HG03558 (cell line): ENCODE data around the gene SLC34A2.
"Not testable (repeated sequence)": the region's sequence is repeated elsewhere in the genome, so short reads cannot be mapped to it uniquely, and the experiment has no call there.

Experiments
- ATAC-seq: cut with Tn5 transposase; IDR thresholded peaks from one replicate; pipeline ENCODE4 v1.9.1; 2021; ENCODE audit warnings: moderate number of reproducible peaks; ENCODE audit not compliant: unreplicated experiment; ENCODE audit errors: extremely low read depth

SLC34A2 gene

GRCh38 chr4:25654971-25655963 lies at the start of gene SLC34A2:
Gene SLC34A2 (plus strand): TSS chr4:25655851. CDS start chr4:25662501, 6,650 bp downstream.
- no peak for ATAC-seq

GRCh38 chr4:25608644-25609043 lies 47.0 kb upstream of the SLC34A2 start:
- ATAC-seq: no peak

GRCh38 chr4:25609976-25610375 lies 45.7 kb upstream of the SLC34A2 start:
- no peak for ATAC-seq

- ATAC-seq: not testable (repeated sequence)
Measured at GRCh38 chr4:25613613-25614012, 42.0 kb upstream of the SLC34A2 start.

GRCh38 chr4:25614807-25615206 lies 40.8 kb upstream of the SLC34A2 start:
- ATAC-seq: no peak

GRCh38 chr4:25621027-25621930 lies 34.4 kb upstream of the SLC34A2 start:
- no peak for ATAC-seq

- no peak for ATAC-seq
Measured at GRCh38 chr4:25624616-25625015, 31.0 kb upstream of the SLC34A2 start.

- ATAC-seq: no peak
Measured at GRCh38 chr4:25628451-25628850, 27.2 kb upstream of the SLC34A2 start.

GRCh38 chr4:25632135-25632534 lies 23.5 kb upstream of the SLC34A2 start:
- no peak for ATAC-seq

- ATAC-seq: no peak
Measured at GRCh38 chr4:25633541-25633940, 22.1 kb upstream of the SLC34A2 start.

- no peak for ATAC-seq
Measured at GRCh38 chr4:25635501-25635900, 20.1 kb upstream of the SLC34A2 start.

GRCh38 chr4:25637581-25638220 lies 17.9 kb upstream of the SLC34A2 start:
- no peak for ATAC-seq

GRCh38 chr4:25638221-25638601 lies 17.4 kb upstream of the SLC34A2 start:
- ATAC-seq: no peak

- ATAC-seq: no peak
Measured at GRCh38 chr4:25638806-25639205, 16.8 kb upstream of the SLC34A2 start.

GRCh38 chr4:25650311-25650710 lies 5.3 kb upstream of the SLC34A2 start:
- no peak for ATAC-seq

- ATAC-seq: no peak
Measured at GRCh38 chr4:25651682-25652081, 4.0 kb upstream of the SLC34A2 start.

GRCh38 chr4:25654031-25654970 lies 1.4 kb upstream of the SLC34A2 start:
- ATAC-seq: no peak

GRCh38 chr4:25656031-25656430 lies 380 bp downstream of the SLC34A2 start:
- ATAC-seq: no peak

- ATAC-seq: no peak
Measured at GRCh38 chr4:25658357-25658771, 2.7 kb downstream of the SLC34A2 start.
